BLaER1 treated with 17β-estradiol and CSF1 and Interleukin-3, amounts not matched to agents 10 nM and 100 nM (cell line): ENCODE measurements around the gene RASD2.
"Not testable (repeated sequence)": the region's sequence is repeated elsewhere in the genome, so short reads cannot be mapped to it uniquely, and the experiment has no call there.

ENCODE experiments used
- H3K27ac ChIP-seq, 11 experiments: shearing (Covaris generic); formaldehyde crosslinking; 2 replicates each; pipeline ENCODE4 v1.8.1; 2022
- H3K27me3 ChIP-seq, 11 experiments: shearing (Covaris generic); formaldehyde crosslinking; 2 replicates each; pipeline ENCODE4 v1.8.1; 2022
- H3K36me3 ChIP-seq, 11 experiments: shearing (Covaris generic); formaldehyde crosslinking; 2 replicates each; pipeline ENCODE4 v1.8.1; 2022
- H3K4me1 ChIP-seq, 10 experiments: shearing (Covaris generic); formaldehyde crosslinking; 2 replicates each; pipeline ENCODE4 v1.8.1; 2022
- H3K4me2 ChIP-seq, 11 experiments: shearing (Covaris generic); formaldehyde crosslinking; 2 replicates each; pipeline ENCODE4 v1.8.1; 2022
- H3K4me3 ChIP-seq, 10 experiments: shearing (Covaris generic); formaldehyde crosslinking; 2 replicates each; pipeline ENCODE4 v1.8.1; 2022
- H3K9ac ChIP-seq, 11 experiments: shearing (Covaris generic); formaldehyde crosslinking; 2 replicates each; pipeline ENCODE4 v1.8.1; 2022
- H3K9me3 ChIP-seq, 11 experiments: shearing (Covaris generic); formaldehyde crosslinking; replicated peaks in 1 of 11; 2 replicates each; pipeline ENCODE4 v1.8.1; 2022
- H4K20me1 ChIP-seq, 11 experiments: shearing (Covaris generic); formaldehyde crosslinking; 2 replicates each; pipeline ENCODE4 v1.8.1; 2022
- Cebpa-rat ChIP-seq, 11 experiments: shearing (Covaris generic); IDR thresholded peaks; 2 replicates each; pipeline ENCODE4 v1.8.1; 2022

RASD2 gene

GRCh38 chr22:35540595-35541253 is at the start of gene RASD2:
Gene RASD2, plus strand, starts transcription at chr22:35540831. Its CDS starts 5,979 bp downstream, at chr22:35546810.
- no peak for TF ChIP-seq Cebpa-rat (IDR thresholded peaks at IDR 0.05)
- Histone ChIP-seq H3K9ac (peak within 1 kb of the TSS; percentile 42 to 81 (median 70)), H3K4me3 (peak within 1 kb of the TSS; percentile 53 to 73 (median 60))

GRCh38 chr22:35491061-35491907 is 49.3 kb upstream of the RASD2 start:
- H3K9ac ChIP-seq, H3K27ac ChIP-seq, H3K4me2 ChIP-seq, H3K36me3 ChIP-seq, H3K27me3 ChIP-seq, H3K4me1 ChIP-seq, H3K9me3 ChIP-seq, H3K4me3 ChIP-seq: not testable (repeated sequence)
- H4K20me1 ChIP-seq, result peaks cover 0 to 12% (median 0%) of the 10 kb centered on the region in 11 experiments; a peak in 2 of 22 replicates

More at GRCh38 chr22:35540595-35541253, at the start of gene RASD2:
- Histone ChIP-seq H3K27ac (peak within 1 kb of the TSS in 10 of 11 experiments; percentile 13 to 80 (median 52); a peak in 14 of 22 replicates), H3K4me2 (peak within 1 kb of the TSS; percentile 96 to 100 (median 99)), H4K20me1 (peaks cover 0 to 41% (median 5%) of the 10 kb centered on the region in 11 experiments; a peak in 12 of 22 replicates), H3K9me3 (no peaks in the 10 kb centered on the region), H3K36me3 (no peaks in the 10 kb centered on the region), H3K27me3 (peaks cover 27 to 48% (median 33%) of the 10 kb centered on the region in 11 experiments), H3K4me1 (peaks cover 26 to 85% (median 70%) of the 10 kb centered on the region in 10 experiments)

GRCh38 chr22:35491908-35492380 is 48.7 kb upstream of the RASD2 start:
- Histone ChIP-seq H3K36me3 (no peaks in the 10 kb centered on the region), H3K27ac (no peak overlapping the region), H3K4me1 (no peaks in the 10 kb centered on the region), H3K9me3 (no peaks in the 10 kb centered on the region), H4K20me1 (peaks cover 0 to 12% (median 0%) of the 10 kb centered on the region in 11 experiments; a peak in 2 of 22 replicates), H3K27me3 (no peaks in the 10 kb centered on the region), H3K4me3 (no peak overlapping the region), H3K9ac (no peak overlapping the region), H3K4me2 (no peak overlapping the region)
- no peak for TF ChIP-seq Cebpa-rat (IDR thresholded peaks at IDR 0.05)

- Histone ChIP-seq H3K9ac (no peak overlapping the region), H3K27ac (no peak overlapping the region), H3K9me3 (no peaks in the 10 kb centered on the region), H3K4me1 (no peaks in the 10 kb centered on the region), H4K20me1 (peaks cover 0 to 12% (median 0%) of the 10 kb centered on the region in 11 experiments; a peak in 2 of 22 replicates), H3K36me3 (no peaks in the 10 kb centered on the region), H3K4me3 (no peak overlapping the region), H3K4me2 (no peak overlapping the region), H3K27me3 (no peaks in the 10 kb centered on the region)
- no peak for TF ChIP-seq Cebpa-rat (IDR thresholded peaks at IDR 0.05)
Measured at GRCh38 chr22:35493074-35493473, 47.6 kb upstream of the RASD2 start.

GRCh38 chr22:35495711-35496110 is 44.9 kb upstream of the RASD2 start:
- not testable (repeated sequence) for H3K27me3 ChIP-seq, H3K9me3 ChIP-seq, H3K4me1 ChIP-seq, H3K4me2 ChIP-seq, H3K4me3 ChIP-seq, H4K20me1 ChIP-seq, H3K36me3 ChIP-seq, H3K9ac ChIP-seq, H3K27ac ChIP-seq

- H3K27ac ChIP-seq, result no peak overlapping the region
- H3K9ac ChIP-seq, result no peak overlapping the region
- no peaks in the 10 kb centered on the region for H3K36me3 ChIP-seq
- H3K27me3 ChIP-seq, result no peaks in the 10 kb centered on the region
- TF ChIP-seq Cebpa-rat (IDR thresholded peaks at IDR 0.05), result no peak
- no peak overlapping the region for H3K4me3 ChIP-seq
- H3K4me2 ChIP-seq, result no peak overlapping the region
- H3K9me3 ChIP-seq, result peaks cover 0 to 4% (median 0%) of the 10 kb centered on the region in 11 experiments; a peak in 3 of 22 replicates
- H4K20me1 ChIP-seq, result 0 out of 22 replicates have a peak, but pooled peaks cover 0 to 5% (median 0%) of the 10 kb centered on the region in 11 experiments
- H3K4me1 ChIP-seq, result no peaks in the 10 kb centered on the region
Measured at GRCh38 chr22:35496768-35497312, 43.8 kb upstream of the RASD2 start.

GRCh38 chr22:35498026-35498800 is 42.4 kb upstream of the RASD2 start:
- peaks cover 0 to 4% (median 0%) of the 10 kb centered on the region in 11 experiments; a peak in 3 of 22 replicates for H3K9me3 ChIP-seq
- no peak overlapping the region for H3K9ac ChIP-seq
- no peaks in the 10 kb centered on the region for H3K27me3 ChIP-seq
- H3K4me1 ChIP-seq, result peaks cover 0 to 2% (median 0%) of the 10 kb centered on the region in 10 experiments; a peak in 1 of 20 replicates
- no peaks in the 10 kb centered on the region for H4K20me1 ChIP-seq
- H3K27ac ChIP-seq, result no peak overlapping the region
- H3K4me3 ChIP-seq, result no peak overlapping the region
- no peaks in the 10 kb centered on the region for H3K36me3 ChIP-seq
- H3K4me2 ChIP-seq, result no peak overlapping the region
- TF ChIP-seq Cebpa-rat (IDR thresholded peaks at IDR 0.05), result no peak

- Histone ChIP-seq H3K4me3 (no peak overlapping the region), H4K20me1 (no peaks in the 10 kb centered on the region), H3K36me3 (no peaks in the 10 kb centered on the region), H3K4me1 (peaks cover 10 to 38% (median 29%) of the 10 kb centered on the region in 10 experiments), H3K9ac (no peak overlapping the region), H3K4me2 (no peak overlapping the region), H3K27ac (no peak overlapping the region), H3K9me3 (peaks cover 0 to 4% (median 0%) of the 10 kb centered on the region in 11 experiments; a peak in 3 of 22 replicates), H3K27me3 (peaks cover 0 to 10% (median 0%) of the 10 kb centered on the region in 11 experiments; a peak in 1 of 22 replicates)
- TF ChIP-seq Cebpa-rat (IDR thresholded peaks at IDR 0.05), result no peak
Measured at GRCh38 chr22:35502836-35503235, 37.8 kb upstream of the RASD2 start.
